Measurements from ENCODE around the gene PRKCA.

PRKCA gene

DNA sequence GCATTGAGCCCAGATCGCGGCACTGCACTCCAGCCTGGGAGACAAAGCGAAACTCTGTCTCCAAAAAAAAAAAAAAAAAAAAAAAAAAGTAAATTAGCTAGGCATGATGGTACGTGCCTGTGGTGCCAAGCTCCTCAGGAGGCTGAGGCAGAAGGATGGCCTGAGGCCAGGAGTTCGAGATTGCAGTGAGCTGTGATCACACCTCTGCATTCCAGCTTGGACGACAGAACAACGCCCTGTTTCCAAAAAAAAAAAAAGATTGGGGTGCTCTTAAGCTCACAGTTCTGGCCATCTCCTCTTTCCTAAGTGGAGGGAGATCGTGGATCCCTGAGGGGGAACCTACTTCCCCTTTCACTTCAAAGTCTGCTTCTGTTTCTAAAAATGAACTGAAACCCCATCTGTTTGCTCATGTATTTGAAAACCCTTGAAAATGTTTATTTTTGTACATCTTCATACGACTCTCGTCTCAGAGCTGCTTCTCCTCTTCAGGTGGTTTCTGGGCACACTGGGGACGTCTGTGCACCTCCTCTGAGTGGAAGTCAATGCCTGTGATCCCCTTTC, 138.8 kb downstream of the PRKCA start:
- no peak overlapping the region for H3K9ac ChIP-seq (ENCODE audit: insufficient read length)
- H3K27ac ChIP-seq = no peak overlapping the region
- no peaks in the 10 kb centered on the region for H3K9me3 ChIP-seq (ENCODE audit: low read depth, low read length)
- TF ChIP-seq POLR2AphosphoS5 (IDR thresholded peaks at IDR 0.05; ENCODE audit: borderline replicate concordance, low read depth, low read length) (no peak), EZH2 (IDR thresholded peaks at IDR 0.05) (no peak), FOXP2 (optimal IDR thresholded peaks at IDR 0.05; ENCODE audit: control extremely low read depth, extremely low read length, insufficient read depth) (no peak)
- H3K4me3 ChIP-seq = no peak overlapping the region
- no peak for DNase-seq (ENCODE audit: low read depth, low spot score)
- H3K36me3 ChIP-seq (ENCODE audit: insufficient read depth, low read length) = no peaks in the 10 kb centered on the region

DNA sequence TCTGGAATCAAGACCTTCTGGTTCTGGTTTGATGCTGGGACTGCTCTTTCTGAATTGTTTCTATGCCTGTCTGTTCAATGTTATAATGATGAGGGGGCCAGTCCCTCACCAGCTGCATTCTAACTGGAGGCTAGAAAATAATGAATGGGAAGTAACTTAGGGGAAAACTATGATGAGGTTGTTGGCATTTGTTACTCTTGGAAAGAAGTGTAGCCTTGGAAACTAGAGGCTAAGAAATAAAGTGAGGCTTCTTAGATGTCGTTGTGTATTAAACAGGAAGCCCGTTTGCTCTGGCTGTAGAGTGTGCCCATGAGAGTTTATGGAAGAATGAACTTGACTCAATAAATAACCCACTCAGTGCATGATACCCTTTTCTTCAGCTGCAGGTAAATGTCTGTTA, 140.8 kb downstream of the PRKCA start:
- Histone ChIP-seq H3K27ac (no peak overlapping the region), H3K9me3 (ENCODE audit: low read depth, low read length) (no peaks in the 10 kb centered on the region), H3K4me3 (no peak overlapping the region), H3K36me3 (ENCODE audit: insufficient read depth, low read length) (no peaks in the 10 kb centered on the region), H3K9ac (ENCODE audit: insufficient read length) (no peak overlapping the region)
- TF ChIP-seq FOXP2 (optimal IDR thresholded peaks at IDR 0.05; ENCODE audit: control extremely low read depth, extremely low read length, insufficient read depth) = no peak
- no peak for TF ChIP-seq EZH2 (IDR thresholded peaks at IDR 0.05)
- no peak for TF ChIP-seq POLR2AphosphoS5 (IDR thresholded peaks at IDR 0.05; ENCODE audit: borderline replicate concordance, low read depth, low read length)
- DNase-seq (ENCODE audit: low read depth, low spot score) = no peak

DNA sequence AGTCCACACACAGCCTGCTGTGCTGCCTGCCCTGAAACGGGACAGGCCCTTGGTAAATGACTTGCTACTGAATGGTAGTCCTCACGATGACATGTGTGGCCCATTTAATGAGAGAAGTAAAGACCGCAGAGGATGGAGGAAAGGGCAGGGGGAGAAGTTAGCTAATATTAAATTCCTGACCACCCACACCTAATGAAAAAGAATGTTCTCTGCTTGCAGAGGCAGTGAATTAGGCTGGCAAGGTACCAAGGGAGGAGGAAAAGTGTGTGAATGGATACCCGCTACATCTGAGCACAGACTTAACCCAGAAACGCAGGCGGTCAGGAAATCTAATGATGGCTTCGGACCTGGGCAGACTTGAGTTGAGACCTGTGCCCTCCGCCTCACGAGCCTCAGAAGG, 141.2 kb downstream of the PRKCA start:
- Histone ChIP-seq H3K27ac (no peak overlapping the region), H3K9ac (ENCODE audit: insufficient read length) (no peak overlapping the region), H3K4me3 (no peak overlapping the region), H3K36me3 (ENCODE audit: insufficient read depth, low read length) (no peaks in the 10 kb centered on the region), H3K9me3 (ENCODE audit: low read depth, low read length) (no peaks in the 10 kb centered on the region)
- TF ChIP-seq FOXP2 (optimal IDR thresholded peaks at IDR 0.05; ENCODE audit: control extremely low read depth, extremely low read length, insufficient read depth) (no peak), EZH2 (IDR thresholded peaks at IDR 0.05) (no peak), POLR2AphosphoS5 (IDR thresholded peaks at IDR 0.05; ENCODE audit: borderline replicate concordance, low read depth, low read length) (no peak)
- DNase-seq (ENCODE audit: low read depth, low spot score) = no peak

- TF ChIP-seq FOXP2 (optimal IDR thresholded peaks at IDR 0.05; ENCODE audit: control extremely low read depth, extremely low read length, insufficient read depth) (no peak), POLR2AphosphoS5 (IDR thresholded peaks at IDR 0.05; ENCODE audit: borderline replicate concordance, low read depth, low read length) (no peak), EZH2 (IDR thresholded peaks at IDR 0.05) (no peak)
- no peak overlapping the region for H3K27ac ChIP-seq
- H3K9me3 ChIP-seq (ENCODE audit: low read depth, low read length) = no peaks in the 10 kb centered on the region
- H3K9ac ChIP-seq (ENCODE audit: insufficient read length) = no peak overlapping the region
- no peak for DNase-seq (ENCODE audit: low read depth, low spot score)
- no peaks in the 10 kb centered on the region for H3K36me3 ChIP-seq (ENCODE audit: insufficient read depth, low read length)
- no peak overlapping the region for H3K4me3 ChIP-seq
Observed at GRCh38 chr17:66444031-66444430, 141.6 kb downstream of the PRKCA start.

DNA sequence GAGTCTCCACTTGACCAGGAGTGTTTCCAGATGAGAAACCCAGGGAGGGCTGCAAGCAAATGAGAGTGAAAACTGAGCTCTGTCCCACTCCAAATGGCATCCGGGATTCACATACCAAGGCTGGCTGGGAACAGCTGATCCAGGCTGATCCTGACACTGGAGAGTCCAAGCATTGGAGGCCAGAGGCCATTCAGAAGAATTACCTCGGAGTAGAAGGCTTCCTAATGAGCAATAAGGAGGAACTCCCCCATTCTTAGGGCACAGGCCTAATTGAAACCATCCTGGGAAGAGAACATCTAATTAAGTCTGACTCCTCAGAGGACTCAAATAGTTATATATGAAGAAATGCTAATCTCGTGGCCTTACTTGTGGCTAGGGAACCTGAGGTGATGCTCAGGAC, 142.8 kb downstream of the PRKCA start:
- no peak for DNase-seq (ENCODE audit: low read depth, low spot score)

GRCh38 chr17:66446419-66446818, 144.0 kb downstream of the PRKCA start:
- no peak for DNase-seq (ENCODE audit: low read depth, low spot score)
- Histone ChIP-seq H3K36me3 (ENCODE audit: insufficient read depth, low read length) (no peaks in the 10 kb centered on the region), H3K27ac (no peak overlapping the region), H3K4me3 (no peak overlapping the region), H3K9ac (ENCODE audit: insufficient read length) (no peak overlapping the region), H3K9me3 (ENCODE audit: low read depth, low read length) (no peaks in the 10 kb centered on the region)
- TF ChIP-seq FOXP2 (optimal IDR thresholded peaks at IDR 0.05; ENCODE audit: control extremely low read depth, extremely low read length, insufficient read depth) (no peak), EZH2 (IDR thresholded peaks at IDR 0.05) (no peak), POLR2AphosphoS5 (IDR thresholded peaks at IDR 0.05; ENCODE audit: borderline replicate concordance, low read depth, low read length) (no peak)

More for the DNA sequence above, 142.8 kb downstream of the PRKCA start:
- no peaks in the 10 kb centered on the region for H3K36me3 ChIP-seq (ENCODE audit: insufficient read depth, low read length)
- no peak overlapping the region for H3K27ac ChIP-seq
- H3K9me3 ChIP-seq (ENCODE audit: low read depth, low read length) = no peaks in the 10 kb centered on the region
- no peak overlapping the region for H3K4me3 ChIP-seq
- TF ChIP-seq FOXP2 (optimal IDR thresholded peaks at IDR 0.05; ENCODE audit: control extremely low read depth, extremely low read length, insufficient read depth) (no peak), EZH2 (IDR thresholded peaks at IDR 0.05) (no peak), POLR2AphosphoS5 (IDR thresholded peaks at IDR 0.05; ENCODE audit: borderline replicate concordance, low read depth, low read length) (no peak)
- no peak overlapping the region for H3K9ac ChIP-seq (ENCODE audit: insufficient read length)

DNA sequence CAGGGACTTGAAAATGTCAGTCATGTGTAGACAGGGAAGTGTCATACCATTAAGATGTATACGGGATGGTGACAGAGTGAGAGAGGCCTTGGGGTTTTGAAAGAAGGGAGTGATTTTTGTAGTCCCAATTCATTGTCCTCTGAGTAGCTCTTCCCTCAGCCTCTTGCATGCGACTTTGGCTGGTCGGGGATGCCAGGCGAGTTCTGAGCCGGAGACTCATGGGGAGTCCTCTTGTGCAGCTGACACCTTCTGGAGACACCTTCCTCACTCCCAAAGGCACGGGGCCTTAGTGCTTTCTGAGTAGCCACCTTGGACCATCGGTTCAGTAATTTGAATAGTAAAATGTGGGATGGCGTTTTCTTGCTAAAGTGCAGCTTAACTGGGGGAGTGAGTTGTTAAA, 144.7 kb downstream of the PRKCA start:
- DNase-seq (ENCODE audit: low read depth, low spot score) = no peak
- H3K9ac ChIP-seq (ENCODE audit: insufficient read length) = no peak overlapping the region

GRCh38 chr17:66448026-66448639, 145.7 kb downstream of the PRKCA start:
- no peak overlapping the region for H3K4me3 ChIP-seq
- no peak for DNase-seq (ENCODE audit: low read depth, low spot score)
- H3K9me3 ChIP-seq (ENCODE audit: low read depth, low read length) = no peaks in the 10 kb centered on the region
- no peak overlapping the region for H3K9ac ChIP-seq (ENCODE audit: insufficient read length)
- no peaks in the 10 kb centered on the region for H3K36me3 ChIP-seq (ENCODE audit: insufficient read depth, low read length)
- no peak overlapping the region for H3K27ac ChIP-seq
- TF ChIP-seq FOXP2 (optimal IDR thresholded peaks at IDR 0.05; ENCODE audit: control extremely low read depth, extremely low read length, insufficient read depth) (no peak), EZH2 (IDR thresholded peaks at IDR 0.05) (no peak), POLR2AphosphoS5 (IDR thresholded peaks at IDR 0.05; ENCODE audit: borderline replicate concordance, low read depth, low read length) (no peak)

More for the DNA sequence above, 144.7 kb downstream of the PRKCA start:
- TF ChIP-seq FOXP2 (optimal IDR thresholded peaks at IDR 0.05; ENCODE audit: control extremely low read depth, extremely low read length, insufficient read depth) (no peak), POLR2AphosphoS5 (IDR thresholded peaks at IDR 0.05; ENCODE audit: borderline replicate concordance, low read depth, low read length) (no peak), EZH2 (IDR thresholded peaks at IDR 0.05) (no peak)
- H3K36me3 ChIP-seq (ENCODE audit: insufficient read depth, low read length) = no peaks in the 10 kb centered on the region
- H3K9me3 ChIP-seq (ENCODE audit: low read depth, low read length) = no peaks in the 10 kb centered on the region
- H3K27ac ChIP-seq = no peak overlapping the region
- H3K4me3 ChIP-seq = no peak overlapping the region

Measured in SK-N-MC (cell line).